GM12873 (cell line): ENCODE measurements around the gene RNF128.

Source experiments
- CTCF ChIP-seq: IDR thresholded peaks from 2 replicates; pipeline ENCODE4 v1.5.1; 2012; ENCODE audit warnings: low read depth, mild to moderate bottlenecking, moderate library complexity, low read length, control low read depth; ENCODE audit not compliant: insufficient read depth; ENCODE audit errors: missing control alignments

Gene RNF128

GRCh38 chrX:106748377-106748776 is 21.9 kb downstream of the RNF128 start:
- TF ChIP-seq CTCF = no peak

- TF ChIP-seq CTCF = no peak
These were observed 24.9 kb downstream of the RNF128 start for GRCh38 chrX:106751407-106751806.

- TF ChIP-seq CTCF = no peak
These were observed 25.7 kb downstream of the RNF128 start for GRCh38 chrX:106752101-106752678.

- TF ChIP-seq CTCF = no peak
These were observed 48.5 kb downstream of the RNF128 start for GRCh38 chrX:106774981-106775380.

- TF ChIP-seq CTCF = no peak
These were observed 53.8 kb downstream of the RNF128 start for GRCh38 chrX:106780264-106780663.

GRCh38 chrX:106780664-106781377 is 54.3 kb downstream of the RNF128 start:
- TF ChIP-seq CTCF = no peak

GRCh38 chrX:106783716-106784115 is 57.2 kb downstream of the RNF128 start:
- TF ChIP-seq CTCF = no peak
